Measurements from ENCODE around the gene PDCD2. TPM values are rescaled to one million over a fixed set of nuclear protein-coding genes. Genes with fewer than 3 reads are reported as not detected.

Gene PDCD2
- total RNA-seq, 1 donor, result 70.8 TPM

- H3K4me3 ChIP-seq (ENCODE audit: low read depth, low read length), result no peak overlapping the region
- no peak for TF ChIP-seq CTCF (IDR thresholded peaks at IDR 0.05; ENCODE audit: insufficient read depth, low read depth, low read length)
- DNase-seq (ENCODE audit: low read depth), result no peak
These were observed 39.0 kb downstream of the PDCD2 start for GRCh38 chr6:170545405-170545804.

- no peak for TF ChIP-seq CTCF (IDR thresholded peaks at IDR 0.05; ENCODE audit: insufficient read depth, low read depth, low read length)
- peak; percentile 67 for DNase-seq (ENCODE audit: low read depth)
- H3K4me3 ChIP-seq (ENCODE audit: low read depth, low read length), result no peak overlapping the region
These were observed 42.3 kb downstream of the PDCD2 start for GRCh38 chr6:170542031-170542719.

GRCh38 chr6:170537329-170537728, 47.1 kb downstream of the PDCD2 start:
- TF ChIP-seq CTCF (IDR thresholded peaks at IDR 0.05; ENCODE audit: insufficient read depth, low read depth, low read length), result no peak
- H3K4me3 ChIP-seq (ENCODE audit: low read depth, low read length), result no peak overlapping the region
- DNase-seq (ENCODE audit: low read depth), result no peak

GRCh38 chr6:170536671-170537070, 47.8 kb downstream of the PDCD2 start:
- DNase-seq (ENCODE audit: low read depth), result no peak

GRCh38 chr6:170535004-170535403, 49.4 kb downstream of the PDCD2 start:
- no peak for TF ChIP-seq CTCF (IDR thresholded peaks at IDR 0.05; ENCODE audit: insufficient read depth, low read depth, low read length)
- DNase-seq (ENCODE audit: low read depth), result no peak
- H3K4me3 ChIP-seq (ENCODE audit: low read depth, low read length), result no peak overlapping the region

More at GRCh38 chr6:170536671-170537070, 47.8 kb downstream of the PDCD2 start:
- no peak for TF ChIP-seq CTCF (IDR thresholded peaks at IDR 0.05; ENCODE audit: insufficient read depth, low read depth, low read length)
- H3K4me3 ChIP-seq (ENCODE audit: low read depth, low read length), result no peak overlapping the region

GRCh38 chr6:170533792-170534191, 50.6 kb downstream of the PDCD2 start:
- no peak for DNase-seq (ENCODE audit: low read depth)
- TF ChIP-seq CTCF (IDR thresholded peaks at IDR 0.05; ENCODE audit: insufficient read depth, low read depth, low read length), result no peak
- H3K4me3 ChIP-seq (ENCODE audit: low read depth, low read length), result no peak overlapping the region

Measured in fibroblast of villous mesenchyme (primary cell).